WI38 (cell line): ENCODE results near the gene WNT2.

Source experiments
- H3K4me3 ChIP-seq: 2 replicates; pipeline ENCODE4 v1.5.1; 2011; ENCODE audit warnings: low read depth, mild to moderate bottlenecking, control low read depth, low read length
- TF ChIP-seq, protein P1 (sequence below): IDR thresholded peaks from 2 replicates; pipeline ENCODE4 v1.5.1; 2012; ENCODE audit warnings: low read depth, mild to moderate bottlenecking, control low read depth, low read length

The WNT2 gene

DNA sequence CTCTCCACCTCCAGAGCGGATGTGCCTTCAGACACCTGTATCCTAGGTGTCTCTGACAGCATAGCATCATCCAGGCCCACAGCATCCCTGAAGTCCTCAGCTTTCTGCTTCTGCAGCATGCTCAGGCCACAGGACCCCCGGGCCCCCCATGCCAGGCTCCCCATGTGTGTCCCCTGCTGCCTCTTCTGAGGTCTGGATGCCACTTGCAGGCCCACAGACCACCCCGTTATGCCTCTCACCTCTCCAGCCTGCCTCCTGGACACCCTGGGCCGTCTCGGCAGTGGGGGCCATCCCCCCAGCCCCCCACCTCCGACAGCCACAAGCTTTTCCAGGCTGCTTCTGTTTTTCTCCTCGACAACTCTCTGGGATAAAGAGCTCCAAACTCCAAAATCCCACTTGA, 84.4 kb downstream of the WNT2 start:
- TF ChIP-seq, protein P1, sequence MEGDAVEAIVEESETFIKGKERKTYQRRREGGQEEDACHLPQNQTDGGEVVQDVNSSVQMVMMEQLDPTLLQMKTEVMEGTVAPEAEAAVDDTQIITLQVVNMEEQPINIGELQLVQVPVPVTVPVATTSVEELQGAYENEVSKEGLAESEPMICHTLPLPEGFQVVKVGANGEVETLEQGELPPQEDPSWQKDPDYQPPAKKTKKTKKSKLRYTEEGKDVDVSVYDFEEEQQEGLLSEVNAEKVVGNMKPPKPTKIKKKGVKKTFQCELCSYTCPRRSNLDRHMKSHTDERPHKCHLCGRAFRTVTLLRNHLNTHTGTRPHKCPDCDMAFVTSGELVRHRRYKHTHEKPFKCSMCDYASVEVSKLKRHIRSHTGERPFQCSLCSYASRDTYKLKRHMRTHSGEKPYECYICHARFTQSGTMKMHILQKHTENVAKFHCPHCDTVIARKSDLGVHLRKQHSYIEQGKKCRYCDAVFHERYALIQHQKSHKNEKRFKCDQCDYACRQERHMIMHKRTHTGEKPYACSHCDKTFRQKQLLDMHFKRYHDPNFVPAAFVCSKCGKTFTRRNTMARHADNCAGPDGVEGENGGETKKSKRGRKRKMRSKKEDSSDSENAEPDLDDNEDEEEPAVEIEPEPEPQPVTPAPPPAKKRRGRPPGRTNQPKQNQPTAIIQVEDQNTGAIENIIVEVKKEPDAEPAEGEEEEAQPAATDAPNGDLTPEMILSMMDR: no peak
- no peak overlapping the region for H3K4me3 ChIP-seq

DNA sequence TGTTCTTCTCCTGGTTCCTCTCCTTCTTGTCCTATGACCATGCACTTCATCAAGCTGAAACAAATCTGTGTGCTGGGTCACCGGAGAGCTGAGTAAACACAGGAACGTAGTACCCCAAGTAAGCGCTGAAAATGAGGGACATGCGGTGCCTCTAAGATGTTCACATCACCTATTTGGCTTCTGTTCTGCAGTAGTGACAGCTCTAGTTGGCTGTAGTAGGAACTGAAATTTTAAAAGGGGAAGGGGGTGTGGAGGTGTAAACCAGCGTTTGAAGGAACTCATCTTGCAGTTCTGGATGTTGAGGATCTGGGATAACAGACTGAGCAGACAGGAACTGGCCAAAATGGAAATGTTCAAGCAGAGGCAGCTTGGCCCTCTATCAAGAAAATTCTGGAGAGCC, 85.2 kb downstream of the WNT2 start:
- no peak overlapping the region for H3K4me3 ChIP-seq
- TF ChIP-seq, protein P1: no peak

DNA sequence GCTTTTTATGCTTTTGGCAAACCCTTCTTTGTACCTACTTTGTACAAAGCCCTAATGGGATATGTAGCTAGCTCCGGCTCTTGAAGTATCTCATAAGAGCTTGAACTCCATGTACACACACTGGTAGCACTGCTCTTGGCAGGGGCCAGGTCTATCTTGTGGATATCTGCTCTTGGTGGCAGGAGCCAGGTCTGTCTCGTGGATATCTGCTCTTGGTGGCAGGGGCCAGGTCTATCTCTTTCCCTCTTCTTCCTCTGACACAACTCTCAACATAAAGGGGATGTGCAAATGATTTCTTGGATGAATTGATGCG, 91.9 kb downstream of the WNT2 start:
- TF ChIP-seq, protein P1: no peak
- no peak overlapping the region for H3K4me3 ChIP-seq

DNA sequence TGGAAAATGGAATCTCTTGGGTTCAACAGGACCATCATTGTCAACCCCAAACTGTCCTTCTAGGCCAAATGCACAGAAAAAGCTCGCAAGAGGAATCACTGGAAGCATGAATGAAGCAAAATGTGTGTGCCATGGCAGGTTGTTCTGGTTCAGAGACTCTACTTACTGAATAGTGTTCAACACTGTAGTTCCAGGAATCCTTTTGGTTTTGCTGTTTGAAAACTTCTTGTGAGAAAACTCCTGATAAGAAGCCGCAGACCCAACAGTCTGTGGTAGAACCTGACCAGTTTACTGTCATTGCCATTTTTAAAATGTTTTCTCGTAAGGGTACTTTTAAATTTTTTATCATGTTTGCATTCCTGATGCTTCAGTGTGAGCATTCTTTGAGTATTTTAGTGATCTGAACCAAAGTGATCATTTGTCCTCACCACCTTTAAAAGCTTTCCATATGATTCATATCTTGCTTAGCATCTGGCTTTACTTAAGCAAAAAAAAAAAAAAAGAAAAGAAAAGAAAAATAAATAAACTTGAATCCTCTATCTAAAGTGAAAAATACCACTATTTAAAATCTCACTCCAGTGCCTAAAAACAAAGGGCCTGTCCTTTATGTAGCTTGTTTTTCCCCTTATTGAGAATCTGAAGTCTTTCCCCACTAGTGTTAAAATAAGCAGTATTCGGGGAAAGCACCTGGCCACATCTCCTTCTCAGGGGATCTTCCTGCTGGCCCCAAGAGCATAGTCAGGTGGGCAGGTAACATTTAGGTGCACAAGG, 92.4 kb downstream of the WNT2 start:
- no peak overlapping the region for H3K4me3 ChIP-seq
- TF ChIP-seq, protein P1: no peak

DNA sequence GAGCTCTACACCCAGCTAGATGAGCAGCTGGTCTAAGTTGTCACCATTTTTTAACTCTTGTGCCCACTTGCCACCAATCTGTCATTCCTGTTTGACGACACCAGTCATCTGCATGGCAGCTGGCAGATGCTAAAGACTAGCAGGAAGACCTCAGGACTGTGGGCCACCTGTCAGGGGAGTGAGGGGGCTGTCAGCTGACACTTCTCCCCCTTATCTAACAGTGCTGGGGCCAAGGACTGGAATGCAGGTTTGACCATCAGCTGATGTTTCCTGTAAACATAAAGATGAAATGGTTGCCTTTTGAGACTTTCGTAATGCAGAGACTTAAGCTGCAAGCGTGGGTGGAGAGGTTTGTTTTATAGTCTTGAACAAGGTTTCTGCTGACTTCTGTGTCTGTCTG, 93.5 kb downstream of the WNT2 start:
- no peak overlapping the region for H3K4me3 ChIP-seq
- TF ChIP-seq, protein P1: no peak

DNA sequence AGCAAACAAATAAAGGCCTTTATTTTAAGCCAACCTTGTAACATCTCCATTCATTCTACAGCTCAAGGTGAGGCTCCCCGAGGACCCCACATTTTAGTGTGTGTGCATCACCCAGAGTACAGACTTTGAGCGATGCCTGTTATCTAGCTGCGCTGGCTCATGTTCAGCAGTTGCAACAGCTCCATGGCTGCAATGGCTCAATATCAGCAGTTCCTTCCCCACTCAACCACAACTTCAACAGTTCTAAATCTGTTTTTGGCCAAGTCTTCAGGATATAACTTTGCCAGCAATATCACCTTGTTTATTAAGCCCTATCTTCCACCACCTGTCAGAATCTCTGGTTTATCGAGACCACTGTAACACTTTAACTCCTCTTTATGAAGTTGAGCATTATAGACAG, 95.8 kb downstream of the WNT2 start:
- H3K4me3 ChIP-seq: no peak overlapping the region
- TF ChIP-seq, protein P1: no peak

DNA sequence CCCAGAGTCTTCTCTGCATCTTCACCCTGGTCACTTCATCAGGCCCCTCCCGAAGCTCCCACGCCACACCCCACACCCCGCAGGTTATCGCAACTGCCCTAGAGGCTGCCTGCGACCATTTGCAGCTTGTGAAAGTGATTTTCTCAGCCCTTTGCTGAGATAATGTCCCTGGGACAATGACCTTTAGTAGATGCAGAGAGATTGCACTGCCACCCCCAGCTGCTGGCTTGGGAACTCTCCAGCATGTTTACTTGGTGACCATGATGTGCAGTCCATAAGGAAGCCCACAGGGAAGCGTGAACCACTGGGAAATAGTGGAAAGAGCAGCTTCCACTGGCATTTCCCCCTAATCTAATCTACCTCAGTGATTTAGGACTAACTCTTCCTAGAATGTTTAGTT, 97.3 kb downstream of the WNT2 start:
- no peak overlapping the region for H3K4me3 ChIP-seq
- TF ChIP-seq, protein P1: no peak
